Superior temporal gyrus (tissue), 1 donor: ENCODE results near the gene SELENOM.
"Not testable (repeated sequence)": the region's sequence is repeated elsewhere in the genome, so short reads cannot be mapped to it uniquely, and the experiment has no call there.

Source experiments
- DNase-seq: peaks from one replicate; pipeline ENCODE4 v3.0.0-alpha.2; 2016; ENCODE audit errors: extremely low spot score

SELENOM gene

GRCh38 chr22:31078389-31078788 is 29.0 kb downstream of the SELENOM start:
- not testable (repeated sequence) for DNase-seq

- no peak for DNase-seq
Measured at GRCh38 chr22:31077681-31078080, 29.7 kb downstream of the SELENOM start.

- no peak for DNase-seq
Measured at GRCh38 chr22:31075961-31076360, 31.4 kb downstream of the SELENOM start.

GRCh38 chr22:31073545-31074145 is 33.7 kb downstream of the SELENOM start:
- DNase-seq: not testable (repeated sequence)

GRCh38 chr22:31073125-31073524 is 34.2 kb downstream of the SELENOM start:
- not testable (repeated sequence) for DNase-seq

- DNase-seq: not testable (repeated sequence)
Measured at GRCh38 chr22:31069691-31070314, 37.6 kb downstream of the SELENOM start.

GRCh38 chr22:31068970-31069369 is 38.4 kb downstream of the SELENOM start:
- DNase-seq: no peak

GRCh38 chr22:31064369-31064768 is 43.0 kb downstream of the SELENOM start:
- no peak for DNase-seq

GRCh38 chr22:31062566-31063230 is 44.7 kb downstream of the SELENOM start:
- no peak for DNase-seq

- not testable (repeated sequence) for DNase-seq
Measured at GRCh38 chr22:31059663-31060062, 47.7 kb downstream of the SELENOM start.

- DNase-seq: no peak
Measured at GRCh38 chr22:31056986-31057599, 50.3 kb downstream of the SELENOM start.

GRCh38 chr22:31055635-31056159 is 51.7 kb downstream of the SELENOM start:
- no peak for DNase-seq

- DNase-seq: no peak
Measured at GRCh38 chr22:31055117-31055634, 52.2 kb downstream of the SELENOM start.
